Measurements from ENCODE around the gene ZNF771. TPM values are rescaled to one million over a fixed set of nuclear protein-coding genes. Genes with fewer than 3 reads are reported as not detected.

The ZNF771 gene
- total and polyA plus RNA-seq, 9 of the 15 experiments (the other 6 are each of a cell fraction or from before 2014, with no cell fraction given): 1.5 to 12.6 (median 4.4) TPM

DNA sequence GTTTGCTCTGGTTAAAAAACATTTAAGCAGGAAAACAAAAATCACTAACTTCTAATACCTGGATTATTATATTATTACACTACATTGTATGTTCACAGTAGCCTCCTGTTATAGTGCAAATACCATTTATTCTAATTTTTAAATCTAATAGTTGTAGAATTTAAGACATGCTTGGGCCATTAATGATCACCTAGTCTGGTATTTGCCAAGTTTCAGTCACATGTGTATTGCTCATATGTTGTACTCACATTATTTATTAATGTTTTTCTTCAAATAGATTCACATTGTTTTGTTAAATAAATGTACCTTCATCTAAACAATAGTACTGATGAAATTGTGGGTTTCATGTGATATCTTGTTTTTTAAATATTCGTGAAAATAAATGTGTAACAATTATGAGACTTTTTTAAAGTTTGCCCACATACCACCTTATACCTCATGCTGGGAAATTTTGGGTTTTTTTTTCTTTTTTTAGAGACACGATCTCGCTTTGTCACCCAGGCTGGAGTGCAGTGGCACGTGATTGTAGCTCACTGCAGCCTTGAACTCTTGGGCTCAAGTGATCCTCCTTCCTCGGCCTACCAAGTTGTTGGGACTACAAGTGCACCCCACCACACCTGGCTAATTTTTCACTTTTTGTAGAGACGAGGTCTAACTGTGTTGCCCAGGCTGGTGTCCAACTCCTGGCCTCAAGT lies 5.9 kb downstream of the ZNF771 start:
- WGBS (ENCODE audit: insufficient coverage, low coverage, missing lambda C conversion rate): 83% methylated on average over 6 of the region's 6 CpGs
- no peak for FAIRE-seq
- POLR2A ChIA-PET: no interaction called here
- intact Hi-C loops (cut with micrococcal nuclease): no loop called here
- BruUV-seq (replicated peaks): no TSS peak
- Histone ChIP-seq H2AFZ (ENCODE audit: low read depth, low read length) (no peak overlapping the region), H3K4me3 (no peak overlapping the region), H3K4me1 (replicated peaks in 1 of 2; ENCODE audit: control insufficient read depth in 2 of 2, insufficient read depth in 2 of 2, low read length in 2 of 2) (peaks cover 7 to 8% of the 10 kb centered on the region in 2 experiments; a peak in 4 of 5 replicates), H3K9ac (ENCODE audit: insufficient read depth in 1 of 2, low read depth in 2 of 2, low read length in 2 of 2) (no peak overlapping the region), H3K27ac (ENCODE audit: extremely low read depth, low read depth, low read length) (no peak overlapping the region), H3K36me3 (ENCODE audit: control insufficient read depth, insufficient read depth, low read length) (peaks cover 67% of the 10 kb centered on the region), H3K4me2 (ENCODE audit: insufficient read depth, low read length) (no peak overlapping the region), H3K9me1 (ENCODE audit: control insufficient read depth, insufficient read depth, low read length) (no peaks in the 10 kb centered on the region), H4K20me1 (replicated peaks; ENCODE audit: control insufficient read depth, insufficient read depth, low read length) (no peaks in the 10 kb centered on the region), H3K9me3 (replicated peaks; ENCODE audit: control insufficient read depth, insufficient read depth, low read depth, low read length) (no peaks in the 10 kb centered on the region), H3K27me3 (ENCODE audit: control insufficient read depth in 2 of 2, insufficient read depth in 2 of 2, low read length in 2 of 2) (no peaks in the 10 kb centered on the region), H3K79me2 (ENCODE audit: control insufficient read depth, insufficient read depth, low read length) (peaks cover 37% of the 10 kb centered on the region)
- DNase-seq (ENCODE audit: extremely low read depth in 1 of 4, low spot score in 3 of 4): no peak
- in situ Hi-C loops (cut with MboI): no loop called here
- no peak for ATAC-seq
- TF ChIP-seq ZNF583 (CRISPR knock-in tag; IDR thresholded peaks at IDR 0.05) (no peak), ZNF146 (CRISPR knock-in tag; IDR thresholded peaks at IDR 0.05; ENCODE audit: unreplicated experiment) (no peak)
- CTCF ChIA-PET (ENCODE audit: low intra/inter-chr PET ratio): no interaction called here

- Histone ChIP-seq H3K27me3 (ENCODE audit: control insufficient read depth in 2 of 2, insufficient read depth in 2 of 2, low read length in 2 of 2) (no peaks in the 10 kb centered on the region), H3K4me3 (no peak overlapping the region), H3K9me1 (ENCODE audit: control insufficient read depth, insufficient read depth, low read length) (no peaks in the 10 kb centered on the region), H3K36me3 (ENCODE audit: control insufficient read depth, insufficient read depth, low read length) (peaks cover 71% of the 10 kb centered on the region), H3K9me3 (replicated peaks; ENCODE audit: control insufficient read depth, insufficient read depth, low read depth, low read length) (no peaks in the 10 kb centered on the region), H3K27ac (ENCODE audit: extremely low read depth, low read depth, low read length) (0 out of 3 replicates have a peak overlapping the region, but pooled peaks have one; percentile 16), H3K4me1 (replicated peaks in 1 of 2; ENCODE audit: control insufficient read depth in 2 of 2, insufficient read depth in 2 of 2, low read length in 2 of 2) (peaks cover 3 to 6% of the 10 kb centered on the region in 2 experiments; a peak in 4 of 5 replicates), H3K4me2 (ENCODE audit: insufficient read depth, low read length) (no peak overlapping the region), H2AFZ (ENCODE audit: low read depth, low read length) (no peak overlapping the region), H3K9ac (ENCODE audit: insufficient read depth in 1 of 2, low read depth in 2 of 2, low read length in 2 of 2) (no peak overlapping the region), H4K20me1 (replicated peaks; ENCODE audit: control insufficient read depth, insufficient read depth, low read length) (no peaks in the 10 kb centered on the region), H3K79me2 (ENCODE audit: control insufficient read depth, insufficient read depth, low read length) (peaks cover 31% of the 10 kb centered on the region)
- 88% methylated on average over 5 of the region's 5 CpGs for WGBS (ENCODE audit: insufficient coverage, low coverage, missing lambda C conversion rate)
- POLR2A ChIA-PET: interaction anchor here (0.6 kb wide), 2 partner anchors 280 to 347 kb away, joined by 3 read pairs; no protein-coding TSS in a partner anchor
- CTCF ChIA-PET (ENCODE audit: low intra/inter-chr PET ratio): no interaction called here
- no TSS peak for BruUV-seq (replicated peaks)
- ATAC-seq (no peak), DNase-seq (ENCODE audit: extremely low read depth in 1 of 4, low spot score in 3 of 4) (no peak), FAIRE-seq (no peak)
- intact Hi-C loops (cut with micrococcal nuclease): no loop called here
- in situ Hi-C loops (cut with MboI): no loop called here
- no peak for TF ChIP-seq ZNF780A (CRISPR knock-in tag; IDR thresholded peaks at IDR 0.05)
- TF ChIP-seq MAX (CRISPR knock-in tag; IDR thresholded peaks at IDR 0.05): no peak
- TF ChIP-seq, protein P1, sequence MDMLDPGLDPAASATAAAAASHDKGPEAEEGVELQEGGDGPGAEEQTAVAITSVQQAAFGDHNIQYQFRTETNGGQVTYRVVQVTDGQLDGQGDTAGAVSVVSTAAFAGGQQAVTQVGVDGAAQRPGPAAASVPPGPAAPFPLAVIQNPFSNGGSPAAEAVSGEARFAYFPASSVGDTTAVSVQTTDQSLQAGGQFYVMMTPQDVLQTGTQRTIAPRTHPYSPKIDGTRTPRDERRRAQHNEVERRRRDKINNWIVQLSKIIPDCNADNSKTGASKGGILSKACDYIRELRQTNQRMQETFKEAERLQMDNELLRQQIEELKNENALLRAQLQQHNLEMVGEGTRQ (CRISPR knock-in tag; IDR thresholded peaks at IDR 0.05): no peak
- TF ChIP-seq TAF9B (IDR thresholded peaks at IDR 0.05; ENCODE audit: partially characterized antibody): no peak
- TF ChIP-seq NCOR1 (IDR thresholded peaks at IDR 0.05): no peak
- TF ChIP-seq BCL6 (CRISPR knock-in tag; IDR thresholded peaks at IDR 0.05): no peak
- TF ChIP-seq SIN3A (IDR thresholded peaks at IDR 0.05; ENCODE audit: borderline replicate concordance in 2 of 2, control insufficient read depth in 1 of 2, low read depth in 2 of 2, low read length in 2 of 2): no peak
- TF ChIP-seq E2F1 (CRISPR knock-in tag; IDR thresholded peaks at IDR 0.05): no peak
- TF ChIP-seq ZNF77 (CRISPR knock-in tag; IDR thresholded peaks at IDR 0.05): no peak
- no peak for TF ChIP-seq NBN (IDR thresholded peaks at IDR 0.05; ENCODE audit: low read depth)
- no peak for TF ChIP-seq CCAR2 (IDR thresholded peaks at IDR 0.05; ENCODE audit: low read depth, low read length)
- no peak for TF ChIP-seq MYNN (IDR thresholded peaks at IDR 0.05)
- TF ChIP-seq MYNN (CRISPR knock-in tag; IDR thresholded peaks at IDR 0.05): no peak
- TF ChIP-seq RBM22 (IDR thresholded peaks at IDR 0.05; ENCODE audit: low read depth, low read length, poor library complexity, severe bottlenecking): no peak
Observed at GRCh38 chr16:30414159-30414558, 6.8 kb downstream of the ZNF771 start.

All from K562 (cell line).